OCI-LY7 (cell line): ENCODE measurements around the gene TLR9. TPM values are rescaled to one million over a fixed set of nuclear protein-coding genes. Genes with fewer than 3 reads are reported as not detected.

Experiments
- BruUV-seq: library from RNA; stranded (reverse); fragments of 400-500 nt; replicated peaks from 2 replicates; lab custom pipeline; 2021; lab: Mats Ljungman, UMichigan
- CTCF ChIA-PET: fragments of 300-600 bp; sonication (Branson Sonifier 250); formaldehyde crosslinking; loops from one replicate; lab custom pipeline; 2022; ENCODE audit warnings: antibody characterized with exemption; ENCODE audit not compliant: unreplicated experiment; lab: Charles Lee
- POLR2A ChIA-PET: fragments of 300-600 bp; sonication (Branson Sonifier 250); formaldehyde crosslinking; loops from one replicate; lab custom pipeline; 2022; ENCODE audit warnings: antibody characterized with exemption; lab: Charles Lee
- DNase-seq: peaks from one replicate; pipeline ENCODE4 v3.0.0-alpha.2; 2015; ENCODE audit warnings: low spot score
- H2AFZ ChIP-seq: fragments of 200-600 bp; sonication (generic), shearing (Covaris generic); 2 replicates; pipeline ENCODE4 v1.6.1; 2014; ENCODE audit warnings: mild to moderate bottlenecking, antibody characterized with exemption, low read length, moderate library complexity
- H3K27ac ChIP-seq: fragments of 200-600 bp; sonication (generic); 2 replicates; pipeline ENCODE4 v1.5.1; 2014; ENCODE audit warnings: mixed run types, low read depth, mild to moderate bottlenecking, moderate library complexity, low read length, inconsistent platforms; ENCODE audit not compliant: poor library complexity, severe bottlenecking
- H3K36me3 ChIP-seq: fragments of 200-600 bp; sonication (generic); 2 replicates; pipeline ENCODE4 v1.6.1; 2014; ENCODE audit warnings: mild to moderate bottlenecking, antibody characterized with exemption, low read length, moderate library complexity, mixed read lengths; ENCODE audit not compliant: insufficient read depth
- H3K4me1 ChIP-seq: fragments of 200-600 bp; sonication (generic); 2 replicates; pipeline ENCODE4 v1.5.1; 2014; ENCODE audit warnings: mild to moderate bottlenecking, low read length; ENCODE audit not compliant: insufficient read depth, poor library complexity, severe bottlenecking
- H3K4me2 ChIP-seq: fragments of 200-600 bp; sonication (generic); 2 replicates; pipeline ENCODE4 v1.6.1; 2014; ENCODE audit warnings: mild to moderate bottlenecking, low read length
- H3K4me3 ChIP-seq: fragments of 200-600 bp; sonication (generic); 2 replicates; pipeline ENCODE4 v1.5.1; 2014; ENCODE audit warnings: mild to moderate bottlenecking, low read depth, low read length; ENCODE audit not compliant: poor library complexity, severe bottlenecking
- H3K79me2 ChIP-seq: fragments of 200-600 bp; sonication (generic); 2 replicates; pipeline ENCODE4 v1.6.1; 2016; ENCODE audit warnings: low read depth, mild to moderate bottlenecking, low read length, moderate library complexity, mixed read lengths; ENCODE audit not compliant: insufficient read depth
- H3K9me2 ChIP-seq: fragments of 200-600 bp; sonication (generic); 2 replicates; pipeline ENCODE4 v1.6.1; 2016; ENCODE audit warnings: mild to moderate bottlenecking, low read length, mixed read lengths; ENCODE audit not compliant: insufficient read depth
- H3K9me3 ChIP-seq: fragments of 200-600 bp; sonication (generic); 2 replicates; pipeline ENCODE4 v1.6.1; 2014; ENCODE audit warnings: mild to moderate bottlenecking, mixed run types, low read length, mixed read lengths
- H4K20me1 ChIP-seq: fragments of 200-600 bp; sonication (generic); 2 replicates; pipeline ENCODE4 v1.6.1; 2014; ENCODE audit warnings: mild to moderate bottlenecking, antibody characterized with exemption, low read length, moderate library complexity, mixed read lengths; ENCODE audit not compliant: insufficient read depth
- EZH2phosphoT487 ChIP-seq: fragments of 200-600 bp; sonication (generic); IDR thresholded peaks from 2 replicates; pipeline ENCODE4 v1.6.1; 2018; ENCODE audit warnings: low read depth, borderline replicate concordance, mild to moderate bottlenecking, mixed run types, antibody characterized with exemption, low read length, moderate library complexity, mixed read lengths
- intact Hi-C: fragments of 100-400 bp; cut with micrococcal nuclease; formaldehyde crosslinking; loops from one replicate; pipeline ENCODE4 v1.10.0; 2022; ENCODE audit not compliant: unreplicated experiment
- total RNA-seq, 2 experiments: library from RNA; depleted of rRNA in 1 of 2; stranded (reverse); fragments of >200 nt in 1 of 2; shearing (Covaris generic) in 1 of 2; gene quantifications; 2 replicates each; pipeline ENCODE4 v1.2.3, GENCODE V29; 2014 to 2022
- TF ChIP-seq, protein P1 (sequence below): fragments of 200-600 bp; sonication (generic); conservative IDR thresholded peaks from 2 replicates; pipeline ENCODE4 v1.5.1; 2014; ENCODE audit warnings: mild to moderate bottlenecking, antibody characterized with exemption, low read length, moderate library complexity, mixed read lengths

TLR9 gene
- total RNA-seq, 2 experiments from 2014 or later, result 1.7 to 9.0 TPM

DNA sequence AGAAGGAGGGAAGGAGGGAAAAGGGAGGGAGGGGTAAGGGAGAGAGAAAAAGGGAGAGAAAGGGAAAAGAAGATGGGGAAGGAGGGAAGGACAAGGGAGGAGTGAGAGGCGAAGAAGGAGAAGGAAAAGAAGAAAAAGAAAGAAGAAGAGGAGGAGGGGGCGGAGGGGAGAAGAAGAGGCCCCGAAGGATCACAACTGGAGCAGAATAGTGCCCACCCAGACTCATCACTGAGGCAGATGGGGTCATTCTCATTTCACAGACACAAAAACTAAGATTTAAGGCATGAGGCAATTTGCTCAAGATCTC, 30.2 kb downstream of the TLR9 start:
- Histone ChIP-seq H3K9me3 (no peaks in the 10 kb centered on the region), H2AFZ (no peak overlapping the region), H3K27ac (no peak overlapping the region), H3K4me3 (no peak overlapping the region), H3K36me3 (peaks cover 10% of the 10 kb centered on the region), H3K4me1 (peaks cover 17% of the 10 kb centered on the region), H3K79me2 (peaks cover 15% of the 10 kb centered on the region; the same call in 1 of the 2 replicates), H4K20me1 (no peaks in the 10 kb centered on the region), H3K4me2 (no peak overlapping the region), H3K9me2 (no peaks in the 10 kb centered on the region)
- ChIA-PET CTCF (no interaction called here), POLR2A (no interaction called here)
- intact Hi-C loops, result no loop called here
- DNase-seq, result no peak
- BruUV-seq, result no TSS peak
- TF ChIP-seq, protein P1, sequence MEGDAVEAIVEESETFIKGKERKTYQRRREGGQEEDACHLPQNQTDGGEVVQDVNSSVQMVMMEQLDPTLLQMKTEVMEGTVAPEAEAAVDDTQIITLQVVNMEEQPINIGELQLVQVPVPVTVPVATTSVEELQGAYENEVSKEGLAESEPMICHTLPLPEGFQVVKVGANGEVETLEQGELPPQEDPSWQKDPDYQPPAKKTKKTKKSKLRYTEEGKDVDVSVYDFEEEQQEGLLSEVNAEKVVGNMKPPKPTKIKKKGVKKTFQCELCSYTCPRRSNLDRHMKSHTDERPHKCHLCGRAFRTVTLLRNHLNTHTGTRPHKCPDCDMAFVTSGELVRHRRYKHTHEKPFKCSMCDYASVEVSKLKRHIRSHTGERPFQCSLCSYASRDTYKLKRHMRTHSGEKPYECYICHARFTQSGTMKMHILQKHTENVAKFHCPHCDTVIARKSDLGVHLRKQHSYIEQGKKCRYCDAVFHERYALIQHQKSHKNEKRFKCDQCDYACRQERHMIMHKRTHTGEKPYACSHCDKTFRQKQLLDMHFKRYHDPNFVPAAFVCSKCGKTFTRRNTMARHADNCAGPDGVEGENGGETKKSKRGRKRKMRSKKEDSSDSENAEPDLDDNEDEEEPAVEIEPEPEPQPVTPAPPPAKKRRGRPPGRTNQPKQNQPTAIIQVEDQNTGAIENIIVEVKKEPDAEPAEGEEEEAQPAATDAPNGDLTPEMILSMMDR, result no peak
- TF ChIP-seq EZH2phosphoT487, result no peak

DNA sequence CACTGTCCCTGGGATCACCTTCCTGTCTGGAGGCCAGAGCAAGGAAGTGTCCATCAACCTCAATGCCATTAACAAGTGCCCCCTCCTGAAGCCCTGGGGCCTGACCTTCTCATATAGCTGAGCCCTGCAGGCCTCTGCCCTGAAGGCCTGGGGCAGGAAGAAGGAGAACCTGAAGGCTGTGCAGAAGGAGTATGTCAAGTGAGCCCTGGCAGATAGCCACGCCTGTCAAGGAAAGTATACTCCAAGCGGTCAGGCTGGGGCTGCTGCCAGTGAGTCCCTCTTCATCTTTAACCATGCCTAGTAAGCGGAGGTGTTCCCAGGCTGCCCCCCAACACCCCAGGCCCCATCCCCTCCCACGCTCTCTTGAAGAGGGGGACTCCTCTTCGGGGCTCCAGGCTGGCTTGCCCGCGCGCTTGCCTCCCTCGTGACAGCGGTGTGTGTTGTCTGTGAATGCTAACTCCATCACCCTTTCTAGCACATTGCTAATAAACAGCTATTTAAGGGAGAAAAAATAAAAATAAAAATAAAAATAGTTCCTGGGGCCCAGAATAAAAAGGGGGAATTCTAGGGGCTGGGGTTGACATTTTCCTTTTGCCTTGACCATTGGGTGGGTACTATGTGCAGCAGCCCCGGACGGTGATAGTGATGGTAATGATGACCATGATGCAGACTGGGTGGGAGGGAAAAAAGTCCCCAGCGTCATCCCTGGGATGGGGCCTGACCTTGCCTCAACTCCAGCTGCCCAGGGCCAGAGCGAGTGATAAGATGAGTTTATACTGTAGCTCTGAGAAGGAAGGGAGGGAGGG, 30.8 kb downstream of the TLR9 start:
- H3K9me3 ChIP-seq, result no peaks in the 10 kb centered on the region
- H3K4me3 ChIP-seq, result no peak overlapping the region
- no TSS peak for BruUV-seq
- H2AFZ ChIP-seq, result no peak overlapping the region
- no peak overlapping the region for H3K27ac ChIP-seq
- no peak for TF ChIP-seq EZH2phosphoT487
- TF ChIP-seq, protein P1, result no peak
- H3K9me2 ChIP-seq, result no peaks in the 10 kb centered on the region
- intact Hi-C loops, result no loop called here
- ChIA-PET POLR2A (no interaction called here), CTCF (no interaction called here)
- peaks cover 6% of the 10 kb centered on the region; the same call in 1 of the 2 replicates for H3K36me3 ChIP-seq
- no peak overlapping the region for H3K4me2 ChIP-seq
- DNase-seq, result no peak
- H3K79me2 ChIP-seq, result peaks cover 15% of the 10 kb centered on the region; the same call in 1 of the 2 replicates
- H4K20me1 ChIP-seq, result no peaks in the 10 kb centered on the region
- peaks cover 17% of the 10 kb centered on the region for H3K4me1 ChIP-seq

- Histone ChIP-seq H3K27ac (no peak overlapping the region), H3K79me2 (no peaks in the 10 kb centered on the region), H4K20me1 (no peaks in the 10 kb centered on the region), H3K9me3 (no peaks in the 10 kb centered on the region), H2AFZ (no peak overlapping the region), H3K4me1 (peaks cover 10% of the 10 kb centered on the region), H3K36me3 (no peaks in the 10 kb centered on the region), H3K9me2 (no peaks in the 10 kb centered on the region), H3K4me2 (no peak overlapping the region), H3K4me3 (no peak overlapping the region)
- POLR2A ChIA-PET, result interaction anchor here (0.6 kb wide), 1 partner anchor 168 kb away, joined by 3 read pairs; no protein-coding TSS in a partner anchor
- CTCF ChIA-PET, result no interaction called here
- intact Hi-C loops, result no loop called here
- no peak for TF ChIP-seq EZH2phosphoT487
- TF ChIP-seq, protein P1, result no peak
- no peak for DNase-seq
- BruUV-seq, result no TSS peak
Observed at GRCh38 chr3:52193065-52193464, 32.4 kb downstream of the TLR9 start.
